Measurements from ENCODE around the gene SMAD6. TPM values are rescaled to one million over a fixed set of nuclear protein-coding genes. Genes with fewer than 3 reads are reported as not detected.
"Not testable (repeated sequence)": the region's sequence is repeated elsewhere in the genome, so short reads cannot be mapped to it uniquely, and the experiment has no call there.

Gene SMAD6
- total RNA-seq, 1 donor: 31.8 TPM

DNA sequence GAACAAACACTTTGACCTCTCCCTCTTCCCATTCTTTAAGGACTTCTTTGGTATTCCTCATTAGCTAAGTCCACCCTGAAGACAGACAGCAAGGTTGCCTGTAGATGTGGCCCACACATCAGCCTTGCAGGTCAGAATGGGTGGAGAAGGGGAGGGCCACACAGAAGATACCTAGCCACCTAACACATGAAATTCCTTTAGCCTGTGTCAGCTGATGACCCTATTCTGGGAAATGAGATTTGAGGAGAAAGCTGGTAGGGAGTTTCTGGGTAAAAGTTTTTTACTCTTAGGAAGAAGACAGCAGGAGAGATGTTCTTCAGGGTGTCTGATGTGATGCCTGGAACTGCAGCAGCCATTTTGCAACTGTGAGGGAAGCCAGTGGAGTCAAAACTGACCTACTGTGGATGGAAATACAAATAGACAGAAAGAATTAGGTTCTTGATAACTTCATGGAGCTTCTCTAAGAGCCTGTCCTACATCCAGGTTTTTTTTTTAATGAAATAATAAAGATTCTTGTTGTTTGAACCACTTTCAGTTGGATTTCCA, 17.8 kb upstream of the SMAD6 start:
- Histone ChIP-seq H3K4me3 (ENCODE audit: insufficient read depth, low read length) (no peak overlapping the region), H2AFZ (ENCODE audit: low read length) (no peak overlapping the region), H3K4me2 (ENCODE audit: insufficient read depth, low read length) (no peak overlapping the region), H3K4me1 (ENCODE audit: insufficient read depth, low read length) (no peaks in the 10 kb centered on the region), H3K27me3 (ENCODE audit: insufficient read depth, low read length) (no peaks in the 10 kb centered on the region), H3K36me3 (ENCODE audit: insufficient read depth, low read length) (no peaks in the 10 kb centered on the region), H4K20me1 (ENCODE audit: insufficient read depth, low read length) (no peaks in the 10 kb centered on the region), H3K9me3 (ENCODE audit: low read depth, low read length) (peaks cover 6% of the 10 kb centered on the region), H3K79me2 (ENCODE audit: insufficient read depth, low read length) (no peaks in the 10 kb centered on the region), H3K27ac (ENCODE audit: low read depth, low read length) (no peak overlapping the region)
- no peak for DNase-seq (ENCODE audit: insufficient read length, low spot score, missing footprints)
- TF ChIP-seq, protein P1, sequence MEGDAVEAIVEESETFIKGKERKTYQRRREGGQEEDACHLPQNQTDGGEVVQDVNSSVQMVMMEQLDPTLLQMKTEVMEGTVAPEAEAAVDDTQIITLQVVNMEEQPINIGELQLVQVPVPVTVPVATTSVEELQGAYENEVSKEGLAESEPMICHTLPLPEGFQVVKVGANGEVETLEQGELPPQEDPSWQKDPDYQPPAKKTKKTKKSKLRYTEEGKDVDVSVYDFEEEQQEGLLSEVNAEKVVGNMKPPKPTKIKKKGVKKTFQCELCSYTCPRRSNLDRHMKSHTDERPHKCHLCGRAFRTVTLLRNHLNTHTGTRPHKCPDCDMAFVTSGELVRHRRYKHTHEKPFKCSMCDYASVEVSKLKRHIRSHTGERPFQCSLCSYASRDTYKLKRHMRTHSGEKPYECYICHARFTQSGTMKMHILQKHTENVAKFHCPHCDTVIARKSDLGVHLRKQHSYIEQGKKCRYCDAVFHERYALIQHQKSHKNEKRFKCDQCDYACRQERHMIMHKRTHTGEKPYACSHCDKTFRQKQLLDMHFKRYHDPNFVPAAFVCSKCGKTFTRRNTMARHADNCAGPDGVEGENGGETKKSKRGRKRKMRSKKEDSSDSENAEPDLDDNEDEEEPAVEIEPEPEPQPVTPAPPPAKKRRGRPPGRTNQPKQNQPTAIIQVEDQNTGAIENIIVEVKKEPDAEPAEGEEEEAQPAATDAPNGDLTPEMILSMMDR (IDR thresholded peaks at IDR 0.05; ENCODE audit: extremely low read depth, low read depth, low read length): no peak

- Histone ChIP-seq H3K9me3 (ENCODE audit: low read depth, low read length) (peaks cover 6% of the 10 kb centered on the region), H3K4me3 (ENCODE audit: insufficient read depth, low read length) (no peak overlapping the region), H3K79me2 (ENCODE audit: insufficient read depth, low read length) (no peaks in the 10 kb centered on the region), H3K27me3 (ENCODE audit: insufficient read depth, low read length) (no peaks in the 10 kb centered on the region), H4K20me1 (ENCODE audit: insufficient read depth, low read length) (no peaks in the 10 kb centered on the region), H3K4me1 (ENCODE audit: insufficient read depth, low read length) (no peaks in the 10 kb centered on the region), H3K4me2 (ENCODE audit: insufficient read depth, low read length) (no peak overlapping the region), H2AFZ (ENCODE audit: low read length) (no peak overlapping the region), H3K36me3 (ENCODE audit: insufficient read depth, low read length) (no peaks in the 10 kb centered on the region), H3K27ac (ENCODE audit: low read depth, low read length) (no peak overlapping the region)
- TF ChIP-seq, protein P1 (IDR thresholded peaks at IDR 0.05; ENCODE audit: extremely low read depth, low read depth, low read length): peak; percentile 57
- DNase-seq (ENCODE audit: insufficient read length, low spot score, missing footprints): no peak
Observed at GRCh38 chr15:66685638-66686150, 16.3 kb upstream of the SMAD6 start.

DNA sequence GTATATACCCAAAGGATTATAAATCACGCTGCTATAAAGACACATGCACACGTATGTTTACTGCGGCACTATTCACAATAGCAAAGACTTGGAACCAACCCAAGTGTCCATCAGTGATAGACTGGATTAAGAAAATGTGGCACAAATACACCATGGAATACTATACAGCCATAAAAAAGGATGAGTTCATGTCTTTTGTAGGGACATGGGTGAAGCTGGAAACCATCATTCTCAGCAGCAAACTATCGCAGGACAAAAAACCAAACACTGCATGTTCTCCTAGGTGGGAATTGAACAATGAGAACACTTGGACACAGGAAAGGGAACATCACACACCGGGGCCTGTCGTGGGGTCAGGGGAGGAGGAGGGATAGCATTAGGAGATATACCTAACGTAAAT, 11.1 kb upstream of the SMAD6 start:
- not testable (repeated sequence) for H3K36me3 ChIP-seq (ENCODE audit: insufficient read depth, low read length); DNase-seq (ENCODE audit: insufficient read length, low spot score, missing footprints); H2AFZ ChIP-seq (ENCODE audit: low read length); H3K27ac ChIP-seq (ENCODE audit: low read depth, low read length); H3K9me3 ChIP-seq (ENCODE audit: low read depth, low read length); H3K27me3 ChIP-seq (ENCODE audit: insufficient read depth, low read length); H3K79me2 ChIP-seq (ENCODE audit: insufficient read depth, low read length); H3K4me3 ChIP-seq (ENCODE audit: insufficient read depth, low read length); H3K4me1 ChIP-seq (ENCODE audit: insufficient read depth, low read length); H3K4me2 ChIP-seq (ENCODE audit: insufficient read depth, low read length); H4K20me1 ChIP-seq (ENCODE audit: insufficient read depth, low read length)

DNA sequence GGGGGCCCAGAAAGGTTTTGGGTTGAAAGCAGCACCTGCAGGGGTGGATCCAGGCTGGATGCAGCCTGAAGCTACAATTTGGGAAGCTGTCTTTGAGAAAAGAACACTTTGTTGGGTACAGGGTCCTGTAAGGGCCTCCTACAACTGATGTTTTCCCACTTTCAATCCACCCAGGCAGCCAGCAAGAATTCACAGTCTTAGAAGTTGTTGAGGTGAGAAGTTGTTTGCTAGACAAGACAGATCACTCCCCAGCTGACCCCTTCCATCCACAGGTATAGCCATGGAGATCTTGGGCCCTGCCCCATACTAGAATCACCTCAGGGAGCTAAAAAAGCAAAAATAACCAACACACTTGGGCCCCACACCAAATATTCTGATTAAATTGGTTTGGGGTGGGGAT, 10.3 kb upstream of the SMAD6 start:
- no peak overlapping the region for H3K27ac ChIP-seq (ENCODE audit: low read depth, low read length)
- H4K20me1 ChIP-seq (ENCODE audit: insufficient read depth, low read length): no peaks in the 10 kb centered on the region
- H3K4me2 ChIP-seq (ENCODE audit: insufficient read depth, low read length): no peak overlapping the region
- H3K79me2 ChIP-seq (ENCODE audit: insufficient read depth, low read length): no peaks in the 10 kb centered on the region
- no peak overlapping the region for H3K4me3 ChIP-seq (ENCODE audit: insufficient read depth, low read length)
- DNase-seq (ENCODE audit: insufficient read length, low spot score, missing footprints): no peak
- H2AFZ ChIP-seq (ENCODE audit: low read length): no peak overlapping the region
- no peaks in the 10 kb centered on the region for H3K27me3 ChIP-seq (ENCODE audit: insufficient read depth, low read length)
- TF ChIP-seq, protein P1 (IDR thresholded peaks at IDR 0.05; ENCODE audit: extremely low read depth, low read depth, low read length): no peak
- H3K9me3 ChIP-seq (ENCODE audit: low read depth, low read length): no peaks in the 10 kb centered on the region
- no peaks in the 10 kb centered on the region for H3K36me3 ChIP-seq (ENCODE audit: insufficient read depth, low read length)
- H3K4me1 ChIP-seq (ENCODE audit: insufficient read depth, low read length): no peaks in the 10 kb centered on the region

Data from osteoblast (primary cell).